PFSK-1 (cell line): ENCODE measurements around the gene DCUN1D2.

Experiments
- FOXP2 ChIP-seq: optimal IDR thresholded peaks from 2 replicates; pipeline ENCODE3; 2011; ENCODE audit warnings: borderline replicate concordance, control low read depth, inconsistent platforms; ENCODE audit not compliant: insufficient read depth; ENCODE audit errors: extremely low read length, extremely low read depth
- POLR2AphosphoS5 ChIP-seq: IDR thresholded peaks from 2 replicates; pipeline ENCODE4 v1.6.1; 2012; ENCODE audit warnings: low read depth, mild to moderate bottlenecking, control low read depth, low read length, moderate library complexity
- REST ChIP-seq, 2 experiments: IDR thresholded peaks; 2 replicates each; pipeline versions ENCODE4 v1.6.1 to v1.8.0; 2011 to 2012; ENCODE audit warnings: low read depth in 2 of 2, low read length in 2 of 2, control low read depth in 1 of 2, inconsistent platforms in 1 of 2, mild to moderate bottlenecking in 1 of 2, moderate library complexity in 1 of 2; ENCODE audit not compliant: insufficient read depth in 1 of 2
- SIN3A ChIP-seq: IDR thresholded peaks from 2 replicates; pipeline ENCODE4 v1.6.1; 2012; ENCODE audit warnings: mild to moderate bottlenecking, low read length, moderate library complexity, borderline replicate concordance; ENCODE audit not compliant: insufficient read depth
- TAF1 ChIP-seq: IDR thresholded peaks from 2 replicates; pipeline ENCODE4 v1.6.1; 2012; ENCODE audit warnings: low read length, control low read depth, borderline replicate concordance; ENCODE audit not compliant: insufficient read depth

The DCUN1D2 gene

GRCh38 chr13:113511361-113511760, 20.9 kb upstream of the DCUN1D2 start:
- TF ChIP-seq REST (IDR thresholded peaks at IDR 0.05; ENCODE audit: insufficient read depth in 1 of 2, low read depth in 2 of 2, low read length in 2 of 2), result no peak
- no peak for TF ChIP-seq FOXP2
- TF ChIP-seq SIN3A, result no peak
- TF ChIP-seq TAF1, result no peak
- no peak for TF ChIP-seq POLR2AphosphoS5

- TF ChIP-seq SIN3A (no peak), FOXP2 (no peak), POLR2AphosphoS5 (no peak), TAF1 (no peak), REST (IDR thresholded peaks at IDR 0.05; ENCODE audit: insufficient read depth in 1 of 2, low read depth in 2 of 2, low read length in 2 of 2) (no peak)
Measured at GRCh38 chr13:113510871-113511270, 20.4 kb upstream of the DCUN1D2 start.

GRCh38 chr13:113509989-113510388, 19.5 kb upstream of the DCUN1D2 start:
- no peak for TF ChIP-seq TAF1
- TF ChIP-seq SIN3A, result no peak
- no peak for TF ChIP-seq REST (IDR thresholded peaks at IDR 0.05; ENCODE audit: insufficient read depth in 1 of 2, low read depth in 2 of 2, low read length in 2 of 2)
- TF ChIP-seq POLR2AphosphoS5, result no peak
- TF ChIP-seq FOXP2, result no peak

GRCh38 chr13:113508521-113509254, 18.2 kb upstream of the DCUN1D2 start:
- TF ChIP-seq POLR2AphosphoS5, result no peak
- TF ChIP-seq TAF1, result no peak
- TF ChIP-seq REST (IDR thresholded peaks at IDR 0.05; ENCODE audit: insufficient read depth in 1 of 2, low read depth in 2 of 2, low read length in 2 of 2), result no peak
- TF ChIP-seq SIN3A, result no peak
- TF ChIP-seq FOXP2, result no peak
